GM12872 (cell line): ENCODE data around the gene CTDP1.

Experiments
- CTCF ChIP-seq: IDR thresholded peaks from 3 replicates; pipeline ENCODE4 v1.5.1; 2011; ENCODE audit warnings: low read depth, mild to moderate bottlenecking, low read length, moderate library complexity; ENCODE audit not compliant: insufficient read depth

CTDP1 gene

GRCh38 chr18:79792988-79793355 is 113.4 kb downstream of the CTDP1 start:
- no peak for TF ChIP-seq CTCF

- no peak for TF ChIP-seq CTCF
These were observed 115.2 kb downstream of the CTDP1 start for GRCh38 chr18:79794846-79795245.

- no peak for TF ChIP-seq CTCF
These were observed 115.8 kb downstream of the CTDP1 start for GRCh38 chr18:79795446-79795845.

GRCh38 chr18:79796016-79796415 is 116.4 kb downstream of the CTDP1 start:
- TF ChIP-seq CTCF = no peak

- no peak for TF ChIP-seq CTCF
These were observed 117.2 kb downstream of the CTDP1 start for GRCh38 chr18:79796531-79797405.

GRCh38 chr18:79797518-79798345 is 118.1 kb downstream of the CTDP1 start, which contains the start of gene KCNG2:
KCNG2 (plus strand) TSS chr18:79797938; CDS start chr18:79863668, 65,730 bp downstream.
- TF ChIP-seq CTCF = no peak

- no peak for TF ChIP-seq CTCF
These were observed 118.9 kb downstream of the CTDP1 start for GRCh38 chr18:79798346-79798998.
